Mesenchymal stem cell (in vitro differentiated cells and primary cell): ENCODE results near the gene TSPAN9.

Experiments used
- DNase-seq: peaks from one replicate; pipeline ENCODE4 v3.0.0-alpha.2; 2013
- H2AFZ ChIP-seq: one replicate; pipeline ENCODE4 v1.6.1; 2013; ENCODE audit warnings: low read depth, mild to moderate bottlenecking, control low read depth, inconsistent platforms, low read length, moderate library complexity
- H2AK5ac ChIP-seq: 2 replicates; pipeline ENCODE4 v1.6.1; 2013; ENCODE audit warnings: low read length, moderate library complexity, mild to moderate bottlenecking, inconsistent platforms; ENCODE audit not compliant: severe bottlenecking
- H2BK120ac ChIP-seq: one replicate; pipeline ENCODE4 v1.6.1; 2013; ENCODE audit warnings: low read depth, mild to moderate bottlenecking, inconsistent platforms, low read length, moderate library complexity
- H2BK12ac ChIP-seq, 2 experiments: one replicate each; pipeline ENCODE4 v1.6.1; 2013; ENCODE audit warnings: inconsistent platforms in 2 of 2, low read length in 2 of 2, mild to moderate bottlenecking in 2 of 2, moderate library complexity in 2 of 2, control low read depth in 1 of 2
- H2BK15ac ChIP-seq: one replicate; pipeline ENCODE4 v1.6.1; 2013; ENCODE audit warnings: mild to moderate bottlenecking, low read depth, inconsistent platforms; ENCODE audit not compliant: poor library complexity, severe bottlenecking
- H2BK5ac ChIP-seq: 2 replicates; pipeline ENCODE4 v1.6.1; 2013; ENCODE audit warnings: low read depth, mild to moderate bottlenecking, low read length, control low read depth, inconsistent platforms; ENCODE audit not compliant: poor library complexity, severe bottlenecking
- H3K14ac ChIP-seq, 2 experiments: one replicate each; pipeline ENCODE4 v1.6.1; 2013; ENCODE audit warnings: inconsistent platforms in 2 of 2, low read length in 2 of 2, control low read depth in 1 of 2, mild to moderate bottlenecking in 1 of 2, moderate library complexity in 1 of 2
- H3K18ac ChIP-seq, 2 experiments: one replicate each; pipeline ENCODE4 v1.6.1; 2013; ENCODE audit warnings: inconsistent platforms in 2 of 2, low read length in 2 of 2, control low read depth in 1 of 2, low read depth in 1 of 2, mild to moderate bottlenecking in 1 of 2
- H3K23ac ChIP-seq, 2 experiments: one replicate each; pipeline ENCODE4 v1.6.1; 2013; ENCODE audit warnings: inconsistent platforms in 2 of 2, low read length in 2 of 2, mild to moderate bottlenecking in 2 of 2, moderate library complexity in 2 of 2, control low read depth in 1 of 2
- H3K27ac ChIP-seq: 2 replicates; pipeline ENCODE4 v1.5.1; 2013; ENCODE audit warnings: mild to moderate bottlenecking, moderate library complexity, low read length, control low read depth, inconsistent platforms; ENCODE audit not compliant: poor library complexity, severe bottlenecking
- H3K27me3 ChIP-seq, 2 experiments: 2 replicates each; pipeline versions ENCODE4 v1.6.1 to v1.7.0; 2013; ENCODE audit warnings: low read length in 2 of 2, mild to moderate bottlenecking in 2 of 2, moderate library complexity in 2 of 2, control low read depth in 1 of 2, inconsistent platforms in 1 of 2; ENCODE audit not compliant: control insufficient read depth in 1 of 2, insufficient read depth in 1 of 2
- H3K36me3 ChIP-seq, 2 experiments: 2 replicates each; pipeline versions ENCODE4 v1.6.1 to v1.7.0; 2013; ENCODE audit warnings: low read length in 2 of 2, control low read depth in 1 of 2, inconsistent platforms in 1 of 2, low read depth in 1 of 2, mild to moderate bottlenecking in 1 of 2; ENCODE audit not compliant: insufficient read depth in 2 of 2, control insufficient read depth in 1 of 2
- H3K4ac ChIP-seq, 2 experiments: one replicate each; pipeline ENCODE4 v1.6.1; 2013; ENCODE audit warnings: inconsistent platforms in 2 of 2, low read length in 2 of 2, mild to moderate bottlenecking in 2 of 2, moderate library complexity in 2 of 2, control low read depth in 1 of 2, low read depth in 1 of 2
- H3K4me1 ChIP-seq: 2 replicates; pipeline ENCODE4 v1.6.1; 2013; ENCODE audit warnings: low read depth, low read length, control low read depth; ENCODE audit not compliant: control insufficient read depth, insufficient read depth
- H3K4me2 ChIP-seq: 2 replicates; pipeline ENCODE4 v1.6.1; 2013; ENCODE audit warnings: low read length, mild to moderate bottlenecking, inconsistent platforms; ENCODE audit not compliant: poor library complexity, severe bottlenecking
- H3K4me3 ChIP-seq, 2 experiments: 2 replicates each; pipeline versions ENCODE4 v1.5.1 to v1.7.0; 2013; ENCODE audit warnings: low read length in 2 of 2, mild to moderate bottlenecking in 2 of 2, control low read depth in 1 of 2, low read depth in 1 of 2; ENCODE audit not compliant: insufficient read depth in 1 of 2
- H3K79me1 ChIP-seq: replicated peaks from 2 replicates; pipeline ENCODE4 v1.6.1; 2013; ENCODE audit warnings: mild to moderate bottlenecking, control low read depth, low read length, inconsistent platforms; ENCODE audit not compliant: poor library complexity, severe bottlenecking
- H3K9ac ChIP-seq: 2 replicates; pipeline ENCODE4 v1.7.0; 2013; ENCODE audit warnings: mild to moderate bottlenecking, low read length, moderate library complexity
- H3K9me3 ChIP-seq: 2 replicates; pipeline ENCODE4 v1.7.0; 2013; ENCODE audit warnings: mild to moderate bottlenecking, low read length; ENCODE audit not compliant: control insufficient read depth
- H4K8ac ChIP-seq: one replicate; pipeline ENCODE4 v1.6.1; 2013; ENCODE audit warnings: inconsistent platforms, mild to moderate bottlenecking, low read length, moderate library complexity
- H4K91ac ChIP-seq: one replicate; pipeline ENCODE4 v1.6.1; 2013; ENCODE audit warnings: mild to moderate bottlenecking, low read length, inconsistent platforms
- WGBS: methylation state at CpG from one replicate; pipeline ENCODE4 v1.1.7; 2013; ENCODE audit warnings: mixed read lengths; 5-methylcytosine and 5-hydroxymethylcytosine counted together

TSPAN9 gene

GRCh38 chr12:3172124-3173007, 95.2 kb downstream of the TSPAN9 start:
- Histone ChIP-seq H3K14ac (peak overlapping the region in 1 of 2 experiments; percentile 14), H3K4me1 (peaks cover 40% of the 10 kb centered on the region), H3K9ac (no peak overlapping the region), H3K27ac (no peak overlapping the region), H3K4me2 (no peak overlapping the region), H3K18ac (peak overlapping the region; percentile 9 to 48), H3K4me3 (no peak overlapping the region), H2BK12ac (peak overlapping the region in 1 of 2 experiments; percentile 49), H2AK5ac (peak overlapping the region; percentile 33), H3K23ac (peak overlapping the region in 1 of 2 experiments; percentile 16), H2BK15ac (no peak overlapping the region), H3K27me3 (peaks cover 0 to 4% of the 10 kb centered on the region in 2 experiments), H4K8ac (peak overlapping the region; percentile 27), H2BK5ac (no peak overlapping the region), H4K91ac (peak overlapping the region; percentile 43), H2AFZ (no peak overlapping the region), H3K79me1 (peaks cover 36% of the 10 kb centered on the region), H3K36me3 (peaks cover 0 to 13% of the 10 kb centered on the region in 2 experiments), H3K9me3 (no peaks in the 10 kb centered on the region), H2BK120ac (no peak overlapping the region), H3K4ac (no peak overlapping the region)
- 81% methylated on average over 42 of the region's 42 CpGs for WGBS
- no peak for DNase-seq

GRCh38 chr12:3173008-3173553, 95.9 kb downstream of the TSPAN9 start:
- no peak overlapping the region for H2AK5ac ChIP-seq
- H3K4ac ChIP-seq = no peak overlapping the region
- H3K27ac ChIP-seq = no peak overlapping the region
- no peaks in the 10 kb centered on the region for H3K9me3 ChIP-seq
- DNase-seq = no peak
- H3K14ac ChIP-seq = no peak overlapping the region
- no peak overlapping the region for H2BK5ac ChIP-seq
- H2BK15ac ChIP-seq = no peak overlapping the region
- H3K4me2 ChIP-seq = no peak overlapping the region
- H3K9ac ChIP-seq = no peak overlapping the region
- H3K4me1 ChIP-seq = peaks cover 39% of the 10 kb centered on the region
- peak overlapping the region in 1 of 2 experiments; percentile 49 for H2BK12ac ChIP-seq
- H3K36me3 ChIP-seq = peaks cover 0 to 13% of the 10 kb centered on the region in 2 experiments
- WGBS = 99% methylated on average over 11 of the region's 14 CpGs
- H3K23ac ChIP-seq = no peak overlapping the region
- H3K79me1 ChIP-seq = peaks cover 31% of the 10 kb centered on the region
- no peak overlapping the region for H3K18ac ChIP-seq
- no peak overlapping the region for H4K8ac ChIP-seq
- no peak overlapping the region for H3K4me3 ChIP-seq
- H3K27me3 ChIP-seq = peaks cover 0 to 4% of the 10 kb centered on the region in 2 experiments
- no peak overlapping the region for H4K91ac ChIP-seq
- H2BK120ac ChIP-seq = no peak overlapping the region
- no peak overlapping the region for H2AFZ ChIP-seq

- Histone ChIP-seq H3K36me3 (peaks cover 0 to 13% of the 10 kb centered on the region in 2 experiments), H3K9ac (no peak overlapping the region), H3K4ac (no peak overlapping the region), H3K4me1 (peaks cover 40% of the 10 kb centered on the region), H2AK5ac (no peak overlapping the region), H3K27me3 (peaks cover 0 to 4% of the 10 kb centered on the region in 2 experiments), H2BK12ac (no peak overlapping the region), H3K9me3 (no peaks in the 10 kb centered on the region), H3K14ac (no peak overlapping the region), H2BK120ac (no peak overlapping the region), H2AFZ (no peak overlapping the region), H3K18ac (no peak overlapping the region), H4K91ac (no peak overlapping the region), H3K23ac (no peak overlapping the region), H3K4me3 (no peak overlapping the region), H3K4me2 (no peak overlapping the region), H3K27ac (no peak overlapping the region), H2BK5ac (no peak overlapping the region), H3K79me1 (peaks cover 31% of the 10 kb centered on the region), H2BK15ac (no peak overlapping the region), H4K8ac (no peak overlapping the region)
- WGBS = 86% methylated on average over 4 of the region's 5 CpGs
- DNase-seq = no peak
Measured at GRCh38 chr12:3173912-3174311, 96.7 kb downstream of the TSPAN9 start.

DNA sequence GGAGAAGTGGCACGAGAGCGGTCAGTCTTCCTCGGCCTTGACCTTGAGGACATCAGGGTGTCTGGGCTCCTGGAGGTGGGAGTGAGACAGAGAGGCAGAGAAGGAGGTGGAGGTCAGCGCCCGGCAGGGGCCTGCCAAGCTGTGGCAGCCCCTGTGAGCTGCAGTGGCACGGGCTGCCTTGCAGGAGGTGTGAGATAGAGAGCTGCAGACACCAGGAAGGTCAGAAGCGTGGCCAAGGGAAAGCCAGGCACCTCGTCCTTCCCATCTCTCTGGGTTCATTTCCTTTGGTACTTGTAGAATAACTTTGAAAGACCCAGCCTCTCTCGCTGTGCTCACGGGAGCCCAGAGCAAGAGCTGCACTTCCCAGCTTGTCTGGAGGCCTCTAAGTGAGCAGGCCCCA, 98.1 kb downstream of the TSPAN9 start:
- peaks cover 0 to 4% of the 10 kb centered on the region in 2 experiments for H3K27me3 ChIP-seq
- no peak overlapping the region for H3K9ac ChIP-seq
- H3K4me1 ChIP-seq = peaks cover 37% of the 10 kb centered on the region
- H3K23ac ChIP-seq = no peak overlapping the region
- no peak overlapping the region for H3K27ac ChIP-seq
- no peak overlapping the region for H2BK120ac ChIP-seq
- peaks cover 0 to 13% of the 10 kb centered on the region in 2 experiments for H3K36me3 ChIP-seq
- H4K91ac ChIP-seq = no peak overlapping the region
- H3K18ac ChIP-seq = no peak overlapping the region
- no peak overlapping the region for H3K4ac ChIP-seq
- no peak overlapping the region for H2BK12ac ChIP-seq
- H3K4me3 ChIP-seq = no peak overlapping the region
- WGBS = 78% methylated on average over 10 of the region's 10 CpGs
- H2BK5ac ChIP-seq = no peak overlapping the region
- H3K14ac ChIP-seq = peak overlapping the region in 1 of 2 experiments; percentile 19
- H3K9me3 ChIP-seq = no peaks in the 10 kb centered on the region
- no peak overlapping the region for H4K8ac ChIP-seq
- no peak overlapping the region for H2AK5ac ChIP-seq
- H2AFZ ChIP-seq = no peak overlapping the region
- H3K79me1 ChIP-seq = peaks cover 31% of the 10 kb centered on the region
- DNase-seq = no peak
- H3K4me2 ChIP-seq = no peak overlapping the region
- no peak overlapping the region for H2BK15ac ChIP-seq
